Stimulated activated naive CD4-positive, alpha-beta T cell (primary cell): ENCODE data around the gene CNDP1.

Experiments used
- DNase-seq, 6 experiments: peaks; one replicate each; lab custom pipeline; 2025; lab: John Stamatoyannopoulos, UW

Gene CNDP1

GRCh38 chr18:74582642-74583041 lies 48.3 kb downstream of the CNDP1 start:
- no peak for DNase-seq

DNA sequence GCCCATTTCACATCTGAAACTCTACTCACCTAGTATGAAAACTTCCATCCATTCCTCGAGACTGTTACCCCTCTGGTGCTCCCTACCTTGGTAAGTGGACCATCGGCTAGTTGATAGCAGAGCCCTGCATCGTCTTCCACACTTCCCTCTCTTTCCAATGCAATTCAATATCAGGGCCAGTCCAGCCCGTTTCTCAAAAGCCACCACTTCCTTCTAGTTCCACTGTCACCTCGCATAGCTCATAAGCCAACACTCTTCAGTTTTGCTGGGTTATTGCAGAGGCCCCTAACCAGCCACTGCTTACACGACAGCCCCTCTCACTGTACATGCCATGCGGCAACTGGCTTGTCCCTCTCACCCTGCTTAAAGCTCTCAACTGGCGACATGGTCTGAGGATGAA lies 53.1 kb downstream of the CNDP1 start:
- DNase-seq = no peak

DNA sequence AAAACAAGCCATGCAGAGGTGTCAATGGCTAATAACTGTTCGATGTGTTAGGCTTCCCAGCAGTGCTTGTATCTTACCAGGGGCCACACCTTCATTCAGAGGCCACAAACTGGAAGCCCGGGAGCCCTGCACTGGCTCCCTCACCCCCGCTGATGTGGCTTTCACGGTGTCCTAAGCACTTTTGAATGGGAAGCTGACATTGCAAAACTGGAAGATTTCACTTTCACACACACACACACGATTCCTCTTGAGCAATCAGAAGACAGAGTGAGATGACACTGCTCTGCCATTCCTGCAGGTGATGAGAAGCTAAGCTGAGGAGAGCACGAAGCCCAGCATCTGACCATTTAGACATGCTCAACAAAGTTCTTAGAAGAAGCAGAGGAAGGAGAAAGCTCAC lies 54.7 kb downstream of the CNDP1 start:
- no peak for DNase-seq

- no peak for DNase-seq
These were observed 55.5 kb downstream of the CNDP1 start for GRCh38 chr18:74589811-74590210.

DNA sequence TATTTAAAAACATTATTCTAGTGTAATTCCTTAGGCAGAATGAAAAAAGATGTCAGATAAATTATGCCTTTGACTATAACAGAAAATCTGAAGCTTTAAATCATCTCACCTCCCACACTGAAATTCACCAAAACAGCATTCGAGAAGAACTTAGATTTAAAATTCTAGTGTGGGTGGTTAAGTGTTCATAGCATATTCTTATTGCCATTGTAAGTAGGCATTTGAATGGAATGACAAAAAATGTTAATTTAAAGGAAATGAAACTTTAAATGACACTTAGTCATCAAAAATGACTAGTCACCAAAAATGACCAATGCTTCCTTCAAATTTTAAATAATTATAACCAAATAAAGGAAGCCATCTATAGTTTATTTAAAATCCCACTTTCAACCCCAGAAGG lies 56.4 kb downstream of the CNDP1 start:
- no peak for DNase-seq

DNA sequence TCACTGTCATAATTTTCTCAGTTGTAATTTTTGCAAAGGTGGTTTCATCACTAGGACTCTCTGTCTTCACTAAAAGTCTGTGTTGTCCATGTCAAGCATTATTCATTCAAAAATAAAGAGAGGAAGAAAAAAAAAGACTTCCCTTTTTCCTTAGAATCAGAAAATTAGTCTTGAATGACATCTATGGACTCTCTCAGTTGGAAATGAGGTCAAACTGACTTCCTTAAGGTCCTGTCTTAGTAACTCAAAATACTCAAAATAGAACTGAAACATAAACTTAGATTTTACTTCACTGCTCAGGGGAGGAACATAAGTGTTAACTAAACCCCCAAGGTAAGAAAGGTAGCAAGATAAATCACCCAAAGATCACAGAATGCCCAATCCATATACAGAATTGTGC lies 61.1 kb downstream of the CNDP1 start:
- no peak for DNase-seq

DNA sequence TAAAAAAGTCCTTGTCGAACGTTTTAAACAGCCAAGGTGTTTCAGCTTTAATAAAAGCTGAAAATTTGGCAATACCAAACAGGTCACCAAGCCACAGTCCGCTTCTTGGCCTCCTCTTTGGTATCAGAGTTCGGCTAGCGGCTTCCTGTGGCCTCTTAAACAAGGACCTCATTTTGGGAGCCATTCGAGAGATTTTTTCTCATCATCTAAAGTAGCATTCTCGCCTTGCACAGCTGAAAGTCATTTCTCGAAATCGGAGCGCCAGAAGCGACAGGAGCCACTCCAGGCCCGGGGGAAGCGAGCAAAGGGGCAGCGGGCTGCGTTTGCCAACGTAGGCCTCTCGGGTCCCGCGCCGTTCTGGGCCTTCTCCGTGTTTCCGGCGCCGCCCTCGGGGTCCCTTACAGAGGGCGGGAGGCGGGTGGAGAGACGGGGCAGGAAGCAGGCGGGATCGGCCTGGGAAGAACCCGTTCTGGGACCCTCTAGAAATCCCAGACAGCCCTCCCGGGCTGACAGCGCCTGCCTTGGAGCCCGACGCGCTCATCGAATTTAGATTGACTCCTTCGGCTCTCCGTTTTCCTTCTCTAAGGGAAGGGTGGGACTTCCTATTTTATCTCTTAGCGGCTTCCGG lies 62.8 kb downstream of the CNDP1 start:
- peak; percentile 54 to 90 (median 80) for DNase-seq

GRCh38 chr18:74597662-74598349 lies 63.5 kb downstream of the CNDP1 start, which contains the start of gene ZNF407:
TSS of gene ZNF407 (plus strand) at chr18:74597870. CDS start at chr18:74631020, 33,150 bp downstream.
- DNase-seq = peak; percentile 80 to 96 (median 92)

- peak; percentile 49 to 82 (median 71) for DNase-seq
These were observed 64.2 kb downstream of the CNDP1 start for GRCh38 chr18:74598350-74599001.

GRCh38 chr18:74604361-74604760 lies 70.1 kb downstream of the CNDP1 start:
- no peak for DNase-seq

DNA sequence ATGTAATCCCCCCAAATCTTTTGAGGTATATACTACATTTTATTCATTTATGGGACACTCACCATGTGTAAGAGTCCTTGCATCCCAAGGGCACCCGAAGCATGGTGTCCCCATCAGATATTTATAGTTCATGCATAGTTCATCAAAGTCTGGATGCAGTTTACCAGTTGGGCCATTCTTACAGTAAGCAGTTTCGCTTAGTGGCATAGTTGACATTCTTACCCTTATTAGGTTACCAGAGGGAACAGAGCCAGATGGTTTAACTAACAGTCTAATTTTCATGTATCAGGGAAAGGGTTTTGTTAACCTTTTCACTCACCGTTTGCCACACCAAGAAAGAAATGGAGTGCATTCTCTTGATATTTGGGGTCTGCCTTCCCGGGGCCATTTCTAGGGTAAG lies 70.5 kb downstream of the CNDP1 start:
- no peak for DNase-seq

DNA sequence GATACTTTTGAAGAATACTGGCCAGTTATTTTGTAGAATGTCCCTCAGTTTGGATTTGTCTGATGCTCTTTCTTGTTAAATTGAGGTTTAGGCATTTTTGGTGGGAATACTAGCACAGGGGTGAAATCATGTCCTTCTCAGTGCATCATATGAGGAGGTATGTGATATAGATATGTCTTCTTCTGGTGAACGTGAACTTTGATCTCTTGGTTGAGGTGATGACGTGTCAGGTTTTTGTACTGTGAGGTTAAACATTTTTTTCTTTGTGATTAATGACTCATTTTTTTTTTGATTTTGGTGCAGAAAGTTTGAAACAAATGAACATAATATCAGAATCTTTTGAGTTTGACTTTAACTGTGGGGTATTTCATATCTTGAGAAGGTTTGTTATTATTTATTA lies 74.4 kb downstream of the CNDP1 start:
- no peak for DNase-seq

DNA sequence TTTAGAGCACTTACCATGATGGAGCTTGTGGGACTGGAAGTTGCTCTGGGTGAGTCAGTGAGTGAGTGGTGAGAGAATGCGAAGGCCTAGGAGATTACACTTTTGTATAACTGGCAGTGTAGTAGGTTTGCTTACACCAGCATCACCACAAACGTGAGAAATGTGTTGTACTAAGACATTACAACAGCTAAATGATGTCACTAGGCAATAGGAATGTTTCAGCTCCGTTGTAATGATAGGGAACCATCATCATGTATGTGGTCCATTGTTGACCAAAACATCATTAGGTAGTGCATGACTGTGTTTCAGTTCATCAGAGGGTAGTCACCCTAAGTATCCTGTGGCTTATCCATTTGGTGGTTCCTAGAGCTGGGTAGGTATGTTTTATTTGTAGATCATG lies 75.2 kb downstream of the CNDP1 start:
- DNase-seq = no peak

DNA sequence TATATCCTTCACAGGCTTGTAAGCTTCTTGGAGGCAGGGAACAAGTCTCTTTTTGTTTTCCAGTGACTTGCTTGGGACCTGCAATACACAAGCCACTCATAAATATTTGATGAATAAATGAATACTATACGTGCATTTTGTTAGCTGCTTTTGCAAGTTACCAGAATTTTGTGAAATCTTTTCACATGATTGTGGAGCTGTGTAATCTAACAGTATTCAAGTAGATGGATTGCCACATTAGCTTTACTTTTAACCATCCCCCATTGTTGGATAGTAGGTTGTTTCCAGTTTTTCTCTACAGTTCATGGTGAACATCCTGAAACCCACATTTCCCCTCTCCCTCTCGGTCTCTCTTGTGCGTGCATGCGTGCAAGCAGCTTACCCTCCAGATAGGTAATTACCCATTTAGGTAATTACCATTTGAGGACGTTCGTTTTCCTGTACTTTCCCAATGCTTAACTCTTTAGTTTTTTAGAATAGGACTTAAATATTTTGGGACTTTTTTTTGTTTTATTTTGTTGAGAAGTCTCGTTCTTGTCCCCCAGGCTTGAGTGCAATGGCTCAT lies 75.8 kb downstream of the CNDP1 start:
- DNase-seq = no peak

DNA sequence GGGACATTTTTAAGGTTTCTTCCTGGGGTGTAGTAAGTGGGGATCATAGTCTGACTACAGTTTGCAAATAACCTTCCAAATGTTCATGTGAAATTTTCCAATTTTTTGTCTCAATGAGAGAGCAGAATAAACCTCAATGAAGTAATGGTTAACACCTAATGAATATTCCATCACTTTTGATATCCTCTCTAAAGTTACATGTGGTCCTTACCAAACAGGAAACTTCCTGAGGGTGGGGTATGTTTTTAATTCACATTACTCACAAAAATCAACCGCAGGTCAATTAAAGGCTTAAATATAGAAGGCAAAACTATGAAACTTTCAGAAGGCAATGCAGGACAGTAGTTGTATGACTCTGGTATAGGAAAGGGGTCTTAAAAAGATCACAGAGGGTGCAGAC lies 76.6 kb downstream of the CNDP1 start:
- no peak for DNase-seq

DNA sequence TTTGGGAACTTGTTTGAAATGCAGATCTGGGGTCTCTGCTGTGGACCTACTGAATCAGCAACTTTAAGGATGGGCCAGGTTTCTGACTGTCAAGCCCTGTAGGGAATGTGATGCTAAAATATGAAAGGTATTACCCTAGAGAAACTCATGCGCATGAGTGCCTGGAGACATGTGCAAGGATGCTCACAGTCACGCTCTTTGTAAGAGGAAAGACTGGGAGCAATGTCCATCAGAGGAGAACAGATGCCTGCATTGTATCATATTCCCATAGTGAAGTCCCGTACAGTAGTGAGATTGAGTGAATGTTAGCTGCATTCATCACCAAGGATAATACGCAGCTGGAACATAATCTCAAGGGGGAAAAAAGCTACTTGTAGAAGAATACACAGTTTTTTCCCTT lies 77.5 kb downstream of the CNDP1 start:
- DNase-seq = no peak

DNA sequence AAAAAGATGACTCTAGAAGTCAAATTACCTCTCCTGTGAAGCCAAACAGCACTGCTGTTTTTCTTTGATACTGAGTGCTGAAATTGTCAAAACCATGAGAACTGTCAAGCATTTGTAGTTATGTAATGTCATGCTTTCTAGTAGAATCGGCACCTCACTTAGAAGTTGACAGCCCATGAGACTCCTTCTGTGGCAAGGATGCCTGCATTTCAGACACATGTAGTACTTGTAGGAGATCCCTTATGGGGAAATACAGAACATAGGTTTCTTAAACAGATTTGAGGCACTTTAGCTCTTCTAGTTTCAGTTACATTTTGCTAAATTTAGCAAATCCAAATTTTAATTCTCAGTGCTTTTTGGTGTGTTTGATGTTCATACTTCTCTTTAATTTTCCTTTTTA lies 79.1 kb downstream of the CNDP1 start:
- DNase-seq = no peak

- DNase-seq = no peak
These were observed 82.2 kb downstream of the CNDP1 start for GRCh38 chr18:74616494-74616893.

DNA sequence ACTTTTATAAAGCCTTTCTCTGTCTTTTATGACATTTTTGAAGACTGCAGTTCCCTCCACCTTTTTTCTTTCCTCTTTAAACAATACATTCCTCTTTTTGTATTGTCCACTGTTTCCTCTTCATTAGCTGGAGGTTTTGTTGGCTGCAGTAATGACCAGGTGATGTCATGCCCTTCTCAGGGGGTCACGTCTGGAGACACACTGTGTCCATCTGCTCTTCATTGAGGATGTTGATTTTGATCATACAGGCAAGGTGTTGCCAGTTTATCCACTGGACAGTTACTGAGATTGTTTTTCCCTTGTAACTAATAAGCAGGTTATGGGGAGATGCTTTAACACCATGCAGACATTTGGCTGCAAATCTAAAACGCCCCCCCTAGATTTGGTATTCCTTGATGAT lies 83.2 kb downstream of the CNDP1 start:
- DNase-seq = no peak

- DNase-seq = no peak
These were observed 87.8 kb downstream of the CNDP1 start for GRCh38 chr18:74622072-74622471.

DNA sequence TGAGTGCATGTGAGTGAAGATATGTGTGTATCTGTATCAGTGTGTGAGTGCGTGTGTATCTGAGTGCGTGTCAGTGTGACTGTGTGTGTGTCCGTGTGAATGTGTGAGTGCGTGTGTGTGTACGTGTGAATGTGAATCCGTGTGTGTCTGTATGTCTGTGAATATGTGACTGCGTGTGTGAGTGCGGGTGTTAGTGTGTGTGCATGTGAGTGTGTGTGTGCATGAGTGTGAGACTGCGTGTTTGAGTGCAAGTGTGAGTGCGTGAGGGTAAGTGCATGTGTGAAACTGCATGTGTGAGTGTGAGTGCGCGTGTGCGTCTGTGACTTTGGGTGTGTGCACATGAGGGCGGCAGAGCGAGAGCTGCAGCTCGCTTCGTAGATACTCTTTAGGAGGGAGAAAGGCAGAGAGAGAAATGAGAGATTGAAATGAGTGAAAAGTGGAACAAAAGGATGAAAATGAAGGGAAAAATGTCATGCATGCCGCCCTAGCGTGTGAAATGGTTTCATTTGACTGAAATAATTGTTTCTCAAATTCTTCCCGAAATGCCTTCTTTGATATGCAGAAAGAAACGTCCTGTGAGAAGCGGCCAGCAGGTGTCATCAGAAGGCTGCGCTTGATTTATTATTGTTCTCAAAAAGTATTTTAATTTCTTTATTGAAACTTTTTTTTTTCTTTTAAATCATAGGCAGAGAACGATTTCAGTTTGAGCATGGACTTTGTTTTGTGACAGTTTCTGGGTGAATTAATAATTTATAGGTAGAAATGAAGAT lies 88.9 kb downstream of the CNDP1 start:
- peak; percentile 22 to 64 (median 31) for DNase-seq

- no peak for DNase-seq
These were observed 90.2 kb downstream of the CNDP1 start for GRCh38 chr18:74624466-74624865.
